RWPE1 (cell line): ENCODE results near the gene NELFB.

Source experiments
- CTCF ChIA-PET: fragments of 350-600 bp; sonication (Branson Sonifier 250); formaldehyde crosslinking; extraction: SDS; loops from one replicate; lab custom pipeline; 2021; lab: Yijun Ruan, JAX
- POLR2A ChIA-PET: fragments of 400-600 bp; formaldehyde crosslinking; extraction: SDS; loops from one replicate; lab custom pipeline; 2020; ENCODE audit warnings: antibody characterized with exemption; ENCODE audit not compliant: low non-redundant PET; lab: Yijun Ruan, JAX
- DNase-seq: peaks from one replicate; pipeline ENCODE4 v3.0.0; 2012; ENCODE audit warnings: low spot score
- H3K27ac ChIP-seq: fragments of 450-650 bp; 2 replicates; pipeline ENCODE4 v1.5.1; 2017
- CTCF ChIP-seq: fragments of 450-650 bp; conservative IDR thresholded peaks from 2 replicates; pipeline ENCODE4 v1.5.1; 2017; ENCODE audit warnings: low read depth, mild to moderate bottlenecking

NELFB gene

GRCh38 chr9:137306066-137306849 lies 51.1 kb downstream of the NELFB start:
- TF ChIP-seq CTCF, result no peak
- ChIA-PET CTCF (interaction anchor here (1.0 kb wide), 1 partner anchor 139 kb away, joined by 4 read pairs; no protein-coding TSS in a partner anchor), POLR2A (no interaction called here)
- peak overlapping the region; percentile 92 for H3K27ac ChIP-seq
- no peak for DNase-seq

- POLR2A ChIA-PET, result no interaction called here
- peak overlapping the region; percentile 92 for H3K27ac ChIP-seq
- TF ChIP-seq CTCF, result no peak
- CTCF ChIA-PET, result interaction anchor here (1.0 kb wide), 1 partner anchor 139 kb away, joined by 4 read pairs; no protein-coding TSS in a partner anchor
- no peak for DNase-seq
Measured at GRCh38 chr9:137306850-137307254, 51.7 kb downstream of the NELFB start.

- TF ChIP-seq CTCF, result no peak
- ChIA-PET POLR2A (no interaction called here), CTCF (interaction anchor here (0.5 kb wide), 1 partner anchor 77 kb away, joined by 3 read pairs; no protein-coding TSS in a partner anchor)
- peak overlapping the region; percentile 92 for H3K27ac ChIP-seq
- DNase-seq, result no peak
Measured at GRCh38 chr9:137307255-137308056, 52.3 kb downstream of the NELFB start.

DNA sequence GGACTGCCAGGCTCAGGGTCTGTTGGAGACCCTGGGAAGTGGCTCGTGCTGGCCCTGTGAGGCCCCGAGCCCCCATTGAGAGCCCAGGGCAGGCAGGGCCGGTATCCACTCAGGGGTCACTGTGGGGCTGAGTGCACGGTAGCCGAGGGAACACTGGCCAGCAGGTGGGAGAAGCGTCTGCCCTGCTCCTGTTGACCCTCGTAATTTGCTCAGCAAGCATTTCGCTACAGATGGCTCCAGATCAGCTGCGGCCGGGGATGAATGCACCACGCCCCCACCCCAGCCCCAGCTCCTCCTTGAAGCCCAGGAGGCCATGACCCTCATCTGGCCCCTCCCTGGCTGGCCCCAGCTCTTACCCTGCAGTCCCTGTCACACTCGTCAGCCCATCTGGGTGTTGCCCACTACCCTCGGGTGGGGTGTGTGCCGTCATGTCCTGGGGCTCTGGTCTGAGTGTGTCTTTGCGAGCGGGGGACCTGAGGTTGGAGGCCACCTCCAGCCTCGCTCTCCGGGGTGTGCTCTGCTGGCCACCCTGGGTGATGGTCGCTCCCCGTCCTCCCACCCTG lies 53.0 kb downstream of the NELFB start:
- ChIA-PET POLR2A (no interaction called here), CTCF (interaction anchor here (0.5 kb wide), 1 partner anchor 77 kb away, joined by 3 read pairs; no protein-coding TSS in a partner anchor)
- DNase-seq, result no peak
- H3K27ac ChIP-seq, result no peak overlapping the region
- no peak for TF ChIP-seq CTCF

GRCh38 chr9:137309368-137310188 lies 54.5 kb downstream of the NELFB start:
- ChIA-PET POLR2A (no interaction called here), CTCF (interaction anchor here (0.5 to 0.7 kb wide), 2 partner anchors 118 to 280 kb away, joined by 3 read pairs; no protein-coding TSS in a partner anchor)
- peak overlapping the region; percentile 64 for H3K27ac ChIP-seq
- no peak for DNase-seq
- TF ChIP-seq CTCF, result no peak
